ENCODE data around the gene IGFL2.

DNA sequence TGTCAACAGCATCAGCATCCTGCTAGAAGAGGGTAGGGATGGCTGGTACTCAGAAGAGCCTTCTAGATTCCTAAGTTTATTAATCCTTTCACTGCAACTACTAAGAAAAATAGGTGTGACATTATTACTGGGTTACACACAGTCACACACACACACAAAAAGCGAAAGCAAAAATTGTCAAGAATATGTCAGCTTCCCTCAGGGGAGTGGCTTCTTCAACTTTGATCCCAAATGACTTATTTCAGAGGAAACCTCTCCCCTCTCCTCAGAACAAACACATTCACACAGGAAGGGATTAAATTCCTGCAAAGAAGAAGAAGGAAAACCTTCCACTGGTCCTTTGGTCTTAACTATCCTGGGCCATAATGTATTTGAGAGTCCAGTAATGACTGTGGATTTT lies 61.4 kb downstream of the IGFL2 start:
- TF ChIP-seq, protein P1, sequence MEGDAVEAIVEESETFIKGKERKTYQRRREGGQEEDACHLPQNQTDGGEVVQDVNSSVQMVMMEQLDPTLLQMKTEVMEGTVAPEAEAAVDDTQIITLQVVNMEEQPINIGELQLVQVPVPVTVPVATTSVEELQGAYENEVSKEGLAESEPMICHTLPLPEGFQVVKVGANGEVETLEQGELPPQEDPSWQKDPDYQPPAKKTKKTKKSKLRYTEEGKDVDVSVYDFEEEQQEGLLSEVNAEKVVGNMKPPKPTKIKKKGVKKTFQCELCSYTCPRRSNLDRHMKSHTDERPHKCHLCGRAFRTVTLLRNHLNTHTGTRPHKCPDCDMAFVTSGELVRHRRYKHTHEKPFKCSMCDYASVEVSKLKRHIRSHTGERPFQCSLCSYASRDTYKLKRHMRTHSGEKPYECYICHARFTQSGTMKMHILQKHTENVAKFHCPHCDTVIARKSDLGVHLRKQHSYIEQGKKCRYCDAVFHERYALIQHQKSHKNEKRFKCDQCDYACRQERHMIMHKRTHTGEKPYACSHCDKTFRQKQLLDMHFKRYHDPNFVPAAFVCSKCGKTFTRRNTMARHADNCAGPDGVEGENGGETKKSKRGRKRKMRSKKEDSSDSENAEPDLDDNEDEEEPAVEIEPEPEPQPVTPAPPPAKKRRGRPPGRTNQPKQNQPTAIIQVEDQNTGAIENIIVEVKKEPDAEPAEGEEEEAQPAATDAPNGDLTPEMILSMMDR (conservative IDR thresholded peaks at IDR 0.05; ENCODE audit: low read depth in 2 of 2), result no peak
- TF ChIP-seq CREB1 (CRISPR knock-in tag; IDR thresholded peaks at IDR 0.05; ENCODE audit: low read depth), result no peak
- no peak for TF ChIP-seq ZNF114 (CRISPR knock-in tag; IDR thresholded peaks at IDR 0.05)
- no peak for TF ChIP-seq POLR2AphosphoS5 (IDR thresholded peaks at IDR 0.05; ENCODE audit: low read depth)
- TF ChIP-seq EZH2 (IDR thresholded peaks at IDR 0.05; ENCODE audit: low read depth, unreplicated experiment), result no peak
- TF ChIP-seq, protein P2, sequence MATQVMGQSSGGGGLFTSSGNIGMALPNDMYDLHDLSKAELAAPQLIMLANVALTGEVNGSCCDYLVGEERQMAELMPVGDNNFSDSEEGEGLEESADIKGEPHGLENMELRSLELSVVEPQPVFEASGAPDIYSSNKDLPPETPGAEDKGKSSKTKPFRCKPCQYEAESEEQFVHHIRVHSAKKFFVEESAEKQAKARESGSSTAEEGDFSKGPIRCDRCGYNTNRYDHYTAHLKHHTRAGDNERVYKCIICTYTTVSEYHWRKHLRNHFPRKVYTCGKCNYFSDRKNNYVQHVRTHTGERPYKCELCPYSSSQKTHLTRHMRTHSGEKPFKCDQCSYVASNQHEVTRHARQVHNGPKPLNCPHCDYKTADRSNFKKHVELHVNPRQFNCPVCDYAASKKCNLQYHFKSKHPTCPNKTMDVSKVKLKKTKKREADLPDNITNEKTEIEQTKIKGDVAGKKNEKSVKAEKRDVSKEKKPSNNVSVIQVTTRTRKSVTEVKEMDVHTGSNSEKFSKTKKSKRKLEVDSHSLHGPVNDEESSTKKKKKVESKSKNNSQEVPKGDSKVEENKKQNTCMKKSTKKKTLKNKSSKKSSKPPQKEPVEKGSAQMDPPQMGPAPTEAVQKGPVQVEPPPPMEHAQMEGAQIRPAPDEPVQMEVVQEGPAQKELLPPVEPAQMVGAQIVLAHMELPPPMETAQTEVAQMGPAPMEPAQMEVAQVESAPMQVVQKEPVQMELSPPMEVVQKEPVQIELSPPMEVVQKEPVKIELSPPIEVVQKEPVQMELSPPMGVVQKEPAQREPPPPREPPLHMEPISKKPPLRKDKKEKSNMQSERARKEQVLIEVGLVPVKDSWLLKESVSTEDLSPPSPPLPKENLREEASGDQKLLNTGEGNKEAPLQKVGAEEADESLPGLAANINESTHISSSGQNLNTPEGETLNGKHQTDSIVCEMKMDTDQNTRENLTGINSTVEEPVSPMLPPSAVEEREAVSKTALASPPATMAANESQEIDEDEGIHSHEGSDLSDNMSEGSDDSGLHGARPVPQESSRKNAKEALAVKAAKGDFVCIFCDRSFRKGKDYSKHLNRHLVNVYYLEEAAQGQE (IDR thresholded peaks at IDR 0.05; ENCODE audit: unreplicated experiment), result no peak
- no peak for TF ChIP-seq EZH2phosphoT487 (IDR thresholded peaks at IDR 0.05; ENCODE audit: unreplicated experiment)
- no peak for TF ChIP-seq STAT1 (IDR thresholded peaks at IDR 0.05; ENCODE audit: unreplicated experiment)
- no peak for TF ChIP-seq JUNB (IDR thresholded peaks at IDR 0.05; ENCODE audit: unreplicated experiment)
- TF ChIP-seq NANOG (IDR thresholded peaks at IDR 0.05; ENCODE audit: borderline replicate concordance), result no peak
- TF ChIP-seq, protein P3, sequence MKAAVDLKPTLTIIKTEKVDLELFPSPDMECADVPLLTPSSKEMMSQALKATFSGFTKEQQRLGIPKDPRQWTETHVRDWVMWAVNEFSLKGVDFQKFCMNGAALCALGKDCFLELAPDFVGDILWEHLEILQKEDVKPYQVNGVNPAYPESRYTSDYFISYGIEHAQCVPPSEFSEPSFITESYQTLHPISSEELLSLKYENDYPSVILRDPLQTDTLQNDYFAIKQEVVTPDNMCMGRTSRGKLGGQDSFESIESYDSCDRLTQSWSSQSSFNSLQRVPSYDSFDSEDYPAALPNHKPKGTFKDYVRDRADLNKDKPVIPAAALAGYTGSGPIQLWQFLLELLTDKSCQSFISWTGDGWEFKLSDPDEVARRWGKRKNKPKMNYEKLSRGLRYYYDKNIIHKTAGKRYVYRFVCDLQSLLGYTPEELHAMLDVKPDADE (IDR thresholded peaks at IDR 0.05), result no peak
- TF ChIP-seq, protein P4, sequence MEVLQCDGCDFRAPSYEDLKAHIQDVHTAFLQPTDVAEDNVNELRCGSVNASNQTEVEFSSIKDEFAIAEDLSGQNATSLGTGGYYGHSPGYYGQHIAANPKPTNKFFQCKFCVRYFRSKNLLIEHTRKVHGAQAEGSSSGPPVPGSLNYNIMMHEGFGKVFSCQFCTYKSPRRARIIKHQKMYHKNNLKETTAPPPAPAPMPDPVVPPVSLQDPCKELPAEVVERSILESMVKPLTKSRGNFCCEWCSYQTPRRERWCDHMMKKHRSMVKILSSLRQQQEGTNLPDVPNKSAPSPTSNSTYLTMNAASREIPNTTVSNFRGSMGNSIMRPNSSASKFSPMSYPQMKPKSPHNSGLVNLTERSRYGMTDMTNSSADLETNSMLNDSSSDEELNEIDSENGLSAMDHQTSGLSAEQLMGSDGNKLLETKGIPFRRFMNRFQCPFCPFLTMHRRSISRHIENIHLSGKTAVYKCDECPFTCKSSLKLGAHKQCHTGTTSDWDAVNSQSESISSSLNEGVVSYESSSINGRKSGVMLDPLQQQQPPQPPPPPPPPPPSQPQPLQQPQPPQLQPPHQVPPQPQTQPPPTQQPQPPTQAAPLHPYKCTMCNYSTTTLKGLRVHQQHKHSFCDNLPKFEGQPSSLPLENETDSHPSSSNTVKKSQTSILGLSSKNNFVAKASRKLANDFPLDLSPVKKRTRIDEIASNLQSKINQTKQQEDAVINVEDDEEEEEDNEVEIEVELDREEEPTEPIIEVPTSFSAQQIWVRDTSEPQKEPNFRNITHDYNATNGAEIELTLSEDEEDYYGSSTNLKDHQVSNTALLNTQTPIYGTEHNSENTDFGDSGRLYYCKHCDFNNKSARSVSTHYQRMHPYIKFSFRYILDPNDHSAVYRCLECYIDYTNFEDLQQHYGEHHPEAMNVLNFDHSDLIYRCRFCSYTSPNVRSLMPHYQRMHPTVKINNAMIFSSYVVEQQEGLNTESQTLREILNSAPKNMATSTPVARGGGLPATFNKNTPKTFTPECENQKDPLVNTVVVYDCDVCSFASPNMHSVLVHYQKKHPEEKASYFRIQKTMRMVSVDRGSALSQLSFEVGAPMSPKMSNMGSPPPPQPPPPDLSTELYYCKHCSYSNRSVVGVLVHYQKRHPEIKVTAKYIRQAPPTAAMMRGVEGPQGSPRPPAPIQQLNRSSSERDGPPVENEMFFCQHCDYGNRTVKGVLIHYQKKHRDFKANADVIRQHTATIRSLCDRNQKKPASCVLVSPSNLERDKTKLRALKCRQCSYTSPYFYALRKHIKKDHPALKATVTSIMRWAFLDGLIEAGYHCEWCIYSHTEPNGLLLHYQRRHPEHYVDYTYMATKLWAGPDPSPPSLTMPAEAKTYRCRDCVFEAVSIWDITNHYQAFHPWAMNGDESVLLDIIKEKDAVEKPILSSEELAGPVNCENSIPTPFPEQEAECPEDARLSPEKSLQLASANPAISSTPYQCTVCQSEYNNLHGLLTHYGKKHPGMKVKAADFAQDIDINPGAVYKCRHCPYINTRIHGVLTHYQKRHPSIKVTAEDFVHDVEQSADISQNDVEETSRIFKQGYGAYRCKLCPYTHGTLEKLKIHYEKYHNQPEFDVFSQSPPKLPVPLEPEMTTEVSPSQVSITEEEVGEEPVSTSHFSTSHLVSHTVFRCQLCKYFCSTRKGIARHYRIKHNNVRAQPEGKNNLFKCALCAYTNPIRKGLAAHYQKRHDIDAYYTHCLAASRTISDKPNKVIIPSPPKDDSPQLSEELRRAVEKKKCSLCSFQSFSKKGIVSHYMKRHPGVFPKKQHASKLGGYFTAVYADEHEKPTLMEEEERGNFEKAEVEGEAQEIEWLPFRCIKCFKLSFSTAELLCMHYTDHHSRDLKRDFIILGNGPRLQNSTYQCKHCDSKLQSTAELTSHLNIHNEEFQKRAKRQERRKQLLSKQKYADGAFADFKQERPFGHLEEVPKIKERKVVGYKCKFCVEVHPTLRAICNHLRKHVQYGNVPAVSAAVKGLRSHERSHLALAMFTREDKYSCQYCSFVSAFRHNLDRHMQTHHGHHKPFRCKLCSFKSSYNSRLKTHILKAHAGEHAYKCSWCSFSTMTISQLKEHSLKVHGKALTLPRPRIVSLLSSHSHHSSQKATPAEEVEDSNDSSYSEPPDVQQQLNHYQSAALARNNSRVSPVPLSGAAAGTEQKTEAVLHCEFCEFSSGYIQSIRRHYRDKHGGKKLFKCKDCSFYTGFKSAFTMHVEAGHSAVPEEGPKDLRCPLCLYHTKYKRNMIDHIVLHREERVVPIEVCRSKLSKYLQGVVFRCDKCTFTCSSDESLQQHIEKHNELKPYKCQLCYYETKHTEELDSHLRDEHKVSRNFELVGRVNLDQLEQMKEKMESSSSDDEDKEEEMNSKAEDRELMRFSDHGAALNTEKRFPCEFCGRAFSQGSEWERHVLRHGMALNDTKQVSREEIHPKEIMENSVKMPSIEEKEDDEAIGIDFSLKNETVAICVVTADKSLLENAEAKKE (CRISPR knock-in tag; IDR thresholded peaks at IDR 0.05), result no peak
- TF ChIP-seq ZNF331 (CRISPR knock-in tag; IDR thresholded peaks at IDR 0.05; ENCODE audit: low read depth), result no peak
